GM23338 (cell line): Measurements from ENCODE around the gene TMEM132A. TPM values are rescaled to one million over a fixed set of nuclear protein-coding genes. Genes with fewer than 3 reads are reported as not detected.

Experiments used
- ATAC-seq: fragments of 200-7000 bp; cut with Tn5 transposase; 3 replicates; pipeline ENCODE4 v1.9.1; 2020
- DNase-seq: peaks from one replicate; pipeline ENCODE4 v3.0.0-alpha.2; 2015; ENCODE audit warnings: low spot score
- H2AFZ ChIP-seq: fragments of 200-600 bp; sonication (generic); 2 replicates; pipeline ENCODE4 v1.8.0; 2016; ENCODE audit warnings: antibody characterized with exemption, mild to moderate bottlenecking, moderate library complexity
- H3F3A ChIP-seq: fragments of 200-600 bp; sonication (generic); replicated peaks from 2 replicates; pipeline ENCODE4 v1.8.0; 2017; ENCODE audit warnings: antibody characterized with exemption, mixed run types, low read depth
- H3K27ac ChIP-seq: fragments of 200-600 bp; sonication (generic); 2 replicates; pipeline ENCODE4 v1.6.1; 2016; ENCODE audit warnings: low read depth
- H3K27me3 ChIP-seq: fragments of 200-600 bp; sonication (generic); 2 replicates; pipeline ENCODE4 v1.8.0; 2016; ENCODE audit warnings: mild to moderate bottlenecking, mixed run types, moderate library complexity; ENCODE audit not compliant: insufficient read depth
- H3K36me3 ChIP-seq: fragments of 200-600 bp; sonication (generic); 2 replicates; pipeline ENCODE4 v1.8.0; 2016; ENCODE audit warnings: mild to moderate bottlenecking; ENCODE audit not compliant: insufficient read depth
- H3K4me1 ChIP-seq: fragments of 200-600 bp; sonication (generic); 2 replicates; pipeline ENCODE4 v1.8.0; 2016; ENCODE audit warnings: mild to moderate bottlenecking, moderate library complexity; ENCODE audit not compliant: insufficient read depth
- H3K4me2 ChIP-seq: fragments of 200-600 bp; sonication (generic); 2 replicates; pipeline ENCODE4 v1.7.1; 2017; ENCODE audit warnings: mixed run types
- H3K4me3 ChIP-seq: fragments of 200-600 bp; sonication (generic); 2 replicates; pipeline ENCODE4 v1.6.1; 2016; ENCODE audit warnings: mixed run types
- H3K79me2 ChIP-seq: fragments of 200-600 bp; sonication (generic); replicated peaks from 2 replicates; pipeline ENCODE4 v1.8.0; 2017; ENCODE audit warnings: mild to moderate bottlenecking; ENCODE audit not compliant: insufficient read depth
- H3K9me2 ChIP-seq: fragments of 200-600 bp; sonication (generic); 2 replicates; pipeline ENCODE4 v1.8.0; 2017; ENCODE audit not compliant: insufficient read depth
- H4K20me1 ChIP-seq: fragments of 200-600 bp; sonication (generic); replicated peaks from 2 replicates; pipeline ENCODE4 v1.8.0; 2017; ENCODE audit warnings: mild to moderate bottlenecking; ENCODE audit not compliant: insufficient read depth
- H3K27ac Mint-ChIP-seq: 2 replicates; pipeline ENCODE4 v1.8.0; 2020; ENCODE audit warnings: inconsistent platforms, mild to moderate bottlenecking, moderate library complexity, mixed read lengths
- H3K27me3 Mint-ChIP-seq: 3 replicates; pipeline ENCODE4 v1.8.0; 2022; ENCODE audit warnings: low read depth, mild to moderate bottlenecking, moderate library complexity, mixed read lengths, inconsistent platforms; ENCODE audit not compliant: insufficient read depth, poor library complexity
- H3K36me3 Mint-ChIP-seq: 3 replicates; pipeline ENCODE4 v1.8.0; 2021; ENCODE audit warnings: low read depth, mild to moderate bottlenecking, inconsistent platforms, moderate library complexity, mixed read lengths
- H3K4me1 Mint-ChIP-seq: 3 replicates; pipeline ENCODE4 v1.8.0; 2020; ENCODE audit warnings: mild to moderate bottlenecking, inconsistent platforms, mixed read lengths
- H3K4me3 Mint-ChIP-seq: 3 replicates; pipeline ENCODE4 v1.8.0; 2021; ENCODE audit warnings: moderate library complexity, mild to moderate bottlenecking, inconsistent platforms, mixed read lengths
- H3K9me3 Mint-ChIP-seq: 3 replicates; pipeline ENCODE4 v1.8.0; 2020; ENCODE audit warnings: moderate library complexity, mild to moderate bottlenecking, inconsistent platforms, mixed read lengths
- CREB1 ChIP-seq: fragments of 250-450 bp; sonication (Bioruptor Pico); IDR thresholded peaks from 2 replicates; pipeline ENCODE4 v1.5.0; 2020; ENCODE audit warnings: low read depth, mild to moderate bottlenecking, moderate library complexity
- CTCF ChIP-seq, 2 experiments: fragments of 200-600 bp in 1 of 2; sonication (generic) in 1 of 2; conservative IDR thresholded peaks; 2 replicates each; pipeline versions ENCODE4 v1.5.1 to v1.6.1; 2016 to 2017; ENCODE audit warnings: antibody characterized with exemption in 2 of 2, low read depth in 2 of 2, mild to moderate bottlenecking in 2 of 2, moderate library complexity in 1 of 2
- NANOG ChIP-seq: IDR thresholded peaks from 2 replicates; pipeline ENCODE4 v1.6.1; 2016; ENCODE audit warnings: antibody characterized with exemption, borderline replicate concordance
- STAT1 ChIP-seq: IDR thresholded peaks from one replicate; pipeline ENCODE4 v1.6.1; 2016; ENCODE audit warnings: antibody characterized with exemption; ENCODE audit not compliant: unreplicated experiment
- ZNF462 ChIP-seq: fragments of 250-450 bp; sonication (Bioruptor Pico); IDR thresholded peaks from 2 replicates; pipeline ENCODE4 v1.5.0; 2020; ENCODE audit warnings: mild to moderate bottlenecking, moderate library complexity
- polyA plus RNA-seq: library from polyadenylated mRNA; unstranded; fragments of >200 nt; fragmentation: Nextera tagmentation; extraction: Ambion mirVana; gene quantifications from 2 replicates; pipeline ENCODE4 v1.2.1, GENCODE V29; 2016
- total RNA-seq: library from RNA; depleted of rRNA; stranded (reverse); fragments of >200 nt; shearing (Covaris generic); gene quantifications from 2 replicates; pipeline ENCODE4 v1.2.3, GENCODE V29; 2014

The TMEM132A gene
- total and polyA plus RNA-seq, 2 experiments from 2014 or later, result 36.2 to 96.6 TPM

DNA sequence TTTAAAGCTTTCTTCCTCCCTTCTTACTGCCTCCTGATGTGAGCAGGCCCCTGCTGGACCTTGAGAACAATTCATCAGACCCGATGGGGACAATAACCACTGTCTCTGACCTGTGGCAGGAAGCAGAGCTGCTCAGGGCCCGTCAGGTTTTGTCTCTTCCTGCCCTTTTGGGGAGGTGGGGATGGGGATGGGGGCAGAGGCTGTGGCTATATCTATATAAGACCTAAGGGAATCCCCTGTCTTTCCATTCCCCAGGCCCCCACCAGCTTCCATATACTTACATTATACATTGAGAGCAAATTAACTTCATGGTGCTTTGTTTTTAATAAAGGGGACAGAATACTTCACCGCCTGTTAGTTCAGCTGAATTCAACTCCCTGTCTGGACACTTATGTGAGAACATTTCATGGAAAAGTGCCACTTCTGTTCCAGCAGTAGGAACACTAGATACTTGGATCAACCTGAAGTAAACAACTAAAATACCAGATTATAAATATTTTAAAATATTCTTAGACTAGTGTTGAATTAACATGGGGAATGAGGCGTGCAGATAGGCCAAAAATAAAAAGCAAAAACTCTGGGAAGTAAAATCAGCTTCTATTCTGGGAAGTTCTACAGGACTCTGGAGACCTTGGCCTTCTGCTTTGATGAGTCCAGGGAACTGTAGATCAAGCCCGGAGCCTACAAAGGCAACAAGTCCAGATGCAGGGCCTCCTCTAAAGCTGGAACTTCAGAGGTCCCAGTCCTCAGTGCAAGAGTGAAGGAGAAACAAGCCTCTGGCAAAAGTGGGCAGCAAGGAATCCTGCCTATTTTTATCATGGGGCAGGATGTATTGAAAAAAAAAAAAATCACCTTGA, 45.8 kb upstream of the TMEM132A start:
- DNase-seq, result no peak
- H3K27ac ChIP-seq, result no peak overlapping the region
- H3K36me3 Mint-ChIP-seq, result no peaks in the 10 kb centered on the region; the same call in 2 of the 3 replicates

More for the DNA sequence above, 45.8 kb upstream of the TMEM132A start:
- Histone ChIP-seq H3K4me2 (no peak overlapping the region), H2AFZ (no peak overlapping the region), H4K20me1 (no peaks in the 10 kb centered on the region; the same call in 1 of the 2 replicates), H3K27me3 (no peaks in the 10 kb centered on the region), H3F3A (no peaks in the 10 kb centered on the region), H3K4me3 (no peak overlapping the region), H3K79me2 (no peaks in the 10 kb centered on the region), H3K4me1 (no peaks in the 10 kb centered on the region), H3K9me2 (no peaks in the 10 kb centered on the region), H3K36me3 (no peaks in the 10 kb centered on the region)
- no peak for TF ChIP-seq NANOG
- TF ChIP-seq ZNF462 (CRISPR knock-in tag), result no peak
- TF ChIP-seq CREB1 (CRISPR knock-in tag), result no peak
- no peak for TF ChIP-seq CTCF (conservative IDR thresholded peaks at IDR 0.05; ENCODE audit: low read depth in 2 of 2)
- no peak for TF ChIP-seq STAT1
- Mint-ChIP-seq H3K4me3 (no peak overlapping the region), H3K9me3 (no peaks in the 10 kb centered on the region), H3K27me3 (no peaks in the 10 kb centered on the region), H3K4me1 (peaks cover 1% of the 10 kb centered on the region; the same call in 2 of the 3 replicates), H3K27ac (no peak overlapping the region)
- no peak for ATAC-seq
